H1 (cell line): ENCODE results near the gene ELMO1. TPM values are rescaled to one million over a fixed set of nuclear protein-coding genes. Genes with fewer than 3 reads are reported as not detected.

Source experiments
- GABPA ChIP-seq: IDR thresholded peaks from 2 replicates; pipeline ENCODE4 v1.6.1; 2011; ENCODE audit warnings: mild to moderate bottlenecking, low read length, moderate library complexity, borderline replicate concordance; ENCODE audit not compliant: insufficient read depth
- SRF ChIP-seq: IDR thresholded peaks from 2 replicates; pipeline ENCODE4 v1.6.1; 2011; ENCODE audit warnings: mild to moderate bottlenecking, low read depth, low read length, moderate library complexity
- TAF7 ChIP-seq: optimal IDR thresholded peaks from 2 replicates; pipeline ENCODE3; 2011; ENCODE audit warnings: low read depth, mild to moderate bottlenecking, inconsistent platforms, low read length, moderate library complexity, borderline replicate concordance
- TBP ChIP-seq: IDR thresholded peaks from 2 replicates; pipeline ENCODE4 v1.6.1; 2011; ENCODE audit warnings: low read depth, low read length, improper control_type of control experiment
- polyA plus RNA-seq, 7 experiments: library from polyadenylated mRNA; depleted of rRNA in 3 of 7; stranded (reverse) in 5 of 7; unstranded in 2 of 7; fragments of >200 nt in 5 of 7; fragments of 200-250 nt in 2 of 7; gene quantifications; 1 replicate in 5 of 7; 2 replicates in 1 of 7; 4 replicates in 1 of 7; pipeline versions ENCODE4 v1.2.1 to v1.2.3, GENCODE V29; 2011 to 2013; ENCODE audit warnings: missing spikeins in 2 of 7, mixed read lengths in 2 of 7
- total RNA-seq: library from RNA; stranded (reverse); fragmentation: NEBNext Ultra II Directional; extraction: Animal tissue kit (Norgen Biotek cat#: 25700); gene quantifications from 2 replicates; pipeline ENCODE4 v1.2.1, GENCODE V29; 2021

ELMO1 gene
- total and polyA plus RNA-seq, 2 of the 8 experiments (the other 6 are each of a cell fraction or from before 2014, with no cell fraction given): 18.4 to 21.0 TPM

DNA sequence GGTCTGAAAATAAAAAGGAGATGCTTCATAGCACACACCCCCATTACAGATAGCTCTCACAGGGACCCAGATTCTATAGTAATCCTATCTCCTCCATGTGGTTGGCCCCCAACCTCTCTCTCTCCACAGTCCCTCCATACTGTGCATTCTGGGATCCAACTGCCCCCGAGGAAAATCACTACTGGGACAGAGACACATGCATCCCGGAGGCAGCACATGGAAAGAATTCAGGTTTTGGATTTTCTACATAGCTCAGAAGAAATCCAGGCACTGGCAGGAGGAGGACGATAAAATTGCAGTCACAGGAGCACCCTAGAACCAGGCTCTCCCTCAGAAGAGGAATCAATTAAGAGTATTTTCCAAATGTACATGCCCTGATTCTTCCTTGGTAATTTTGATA, 239.5 kb downstream of the ELMO1 start (continued):
- TF ChIP-seq SRF (no peak), GABPA (no peak), TAF7 (no peak), TBP (no peak)
